Sciatic nerve (tissue), 2 donors: ENCODE data around the gene ZBTB9. TPM values are rescaled to one million over a fixed set of nuclear protein-coding genes. Genes with fewer than 3 reads are reported as not detected.

Experiments
- ATAC-seq: fragments of 200-7000 bp; cut with Tn5 transposase; one replicate; pipeline ENCODE4 v1.9.1; 2020; ENCODE audit warnings: mild to moderate bottlenecking, moderate library complexity
- DNase-seq: peaks from one replicate; pipeline ENCODE4 v3.0.0-alpha.2; 2020; ENCODE audit warnings: low spot score
- intact Hi-C: fragments of 100-400 bp; cut with DNase I; formaldehyde crosslinking; loops from one replicate; pipeline ENCODE4 v1.14.2; 2022
- total RNA-seq: library from RNA; stranded (reverse); fragmentation: NEBNext Ultra II Directional; extraction: Animal tissue kit (Norgen Biotek cat#: 25700); gene quantifications from one replicate; pipeline ENCODE4 v1.2.1, GENCODE V29; 2021
- donor health status: DM: no; HTN: no; CAD: no.
- donor health status: DM: no; HTN: no; CAD: no.

Gene ZBTB9
- total RNA-seq, 1 donor from 2014 or later, result 6.5 TPM

DNA sequence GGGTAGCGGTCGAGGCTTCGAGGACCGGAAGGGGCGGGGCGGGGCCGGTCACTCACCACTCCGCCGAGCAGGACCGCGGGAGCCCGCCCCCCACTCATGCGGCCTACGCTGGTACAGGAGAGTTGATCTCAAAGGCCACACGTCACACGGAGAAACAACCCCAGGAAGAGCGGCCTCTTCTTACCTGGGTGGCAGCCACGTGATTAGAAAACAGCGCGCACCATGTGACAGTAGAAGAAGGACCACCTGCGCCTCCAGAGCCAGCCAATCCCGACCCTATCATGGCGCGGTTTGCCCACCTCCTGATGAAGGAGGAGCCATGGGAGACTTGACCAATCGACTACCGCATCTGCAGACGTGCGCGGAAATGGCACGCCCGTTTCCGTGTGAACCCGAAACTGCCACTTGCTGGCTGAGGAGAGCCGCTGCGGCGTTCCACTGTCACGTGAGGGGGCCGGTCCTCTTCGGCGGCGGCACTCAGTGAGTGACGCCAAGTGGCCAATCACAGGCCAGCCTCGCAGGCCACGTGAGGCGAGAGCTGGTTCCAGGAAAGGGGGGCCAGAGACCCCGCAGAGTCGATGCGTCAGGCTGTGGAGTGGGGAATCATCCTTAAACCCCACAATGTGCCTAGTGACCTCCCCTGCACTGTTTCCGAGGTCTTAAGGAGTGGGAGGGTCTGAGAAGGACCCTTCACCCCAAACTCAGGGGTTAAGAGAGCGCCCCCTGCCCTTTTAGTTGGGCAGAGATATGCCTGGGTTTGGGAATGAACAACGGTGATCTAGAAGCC is 36.3 kb upstream of the ZBTB9 start, which contains the start of gene CUTA:
Gene CUTA, minus strand, starts transcription at position 205 of the 787 bp plus-strand sequence. Its CDS starts 107 bp downstream, at position 98.
- intact Hi-C loops, result no loop called here
- DNase-seq (peak; percentile 99), ATAC-seq (peak; percentile 96)

DNA sequence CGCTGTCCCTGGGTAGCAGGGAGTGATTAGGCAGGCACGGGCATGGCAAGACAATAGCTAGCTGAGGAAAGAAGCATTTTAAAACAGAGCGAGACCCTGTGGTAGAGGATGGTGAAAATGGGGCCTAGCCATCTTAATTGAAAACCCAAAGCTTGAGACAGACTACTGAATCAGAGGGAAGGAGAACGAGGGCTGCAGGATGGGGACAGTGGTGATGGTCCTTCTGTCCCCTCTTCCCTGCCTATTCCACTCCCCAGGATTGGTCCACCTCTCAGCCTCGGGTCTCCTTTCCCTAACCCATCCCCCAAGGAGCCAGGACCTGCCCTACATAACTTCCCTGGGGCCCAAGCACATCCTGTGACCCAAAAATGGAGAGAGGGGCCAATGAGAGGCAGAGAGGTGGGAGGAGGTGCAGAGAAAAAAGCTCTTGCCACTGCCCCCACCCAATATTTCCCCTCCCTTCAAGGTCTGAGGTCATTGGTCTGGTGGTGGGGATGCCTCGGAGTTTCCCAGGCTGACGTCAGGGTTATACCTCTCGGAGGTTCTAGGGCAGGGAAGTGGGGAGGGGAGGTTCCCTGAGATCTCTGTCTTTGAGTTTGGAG is 35.6 kb upstream of the ZBTB9 start:
- ATAC-seq (no peak), DNase-seq (peak; percentile 63)
- intact Hi-C loops, result no loop called here

DNA sequence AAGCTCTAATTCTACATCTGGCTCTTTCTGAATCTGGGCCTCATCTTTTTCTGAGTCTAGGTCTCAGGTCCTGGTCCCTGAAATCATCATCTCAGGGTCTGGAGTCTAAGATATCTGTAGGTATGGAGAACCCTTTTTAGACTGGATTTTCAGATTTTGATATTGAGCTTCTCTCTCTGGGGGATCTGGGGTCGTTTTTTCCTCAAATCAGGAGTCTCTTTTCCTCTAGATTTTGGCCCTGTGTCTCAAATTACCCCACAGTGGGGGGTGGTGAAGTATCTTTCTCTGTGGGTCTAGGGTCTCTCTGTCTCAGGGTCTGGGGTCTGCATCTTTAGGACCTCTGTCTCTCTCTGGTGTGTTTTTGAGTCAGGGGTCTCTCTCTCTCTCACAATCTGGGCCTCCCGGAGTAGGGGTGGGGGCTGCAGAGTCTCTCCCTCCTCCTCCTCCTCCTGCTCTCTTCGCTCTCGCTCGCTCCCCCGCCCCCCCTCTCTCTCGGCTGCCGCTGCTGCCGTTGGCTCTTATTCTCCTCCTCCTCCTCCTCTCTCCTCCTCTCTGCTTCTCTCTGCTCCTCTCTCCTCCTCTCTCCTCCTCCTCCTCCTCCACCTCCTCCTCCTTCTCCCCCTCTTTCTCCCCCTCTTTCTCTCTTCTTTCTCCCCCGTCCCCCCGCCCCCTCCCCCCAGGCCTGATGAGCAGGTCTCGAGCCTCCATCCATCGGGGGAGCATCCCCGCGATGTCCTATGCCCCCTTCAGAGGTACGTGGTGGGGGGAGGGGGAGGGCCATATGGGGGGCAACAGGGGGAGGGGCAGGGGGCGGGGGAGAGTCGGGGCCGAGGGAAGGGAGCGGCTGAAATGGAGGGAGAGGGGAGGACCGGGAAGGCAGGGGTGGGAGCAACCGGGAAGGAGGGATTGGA is 34.5 kb upstream of the ZBTB9 start, which contains the start of gene SYNGAP1:
Gene SYNGAP1, plus strand, starts transcription at position 486 of the 911 bp plus-strand sequence. Its CDS starts 200 bp downstream, at position 686.
- intact Hi-C loops, result no loop called here
- DNase-seq, result peak; percentile 88
- peak; percentile 43 for ATAC-seq

DNA sequence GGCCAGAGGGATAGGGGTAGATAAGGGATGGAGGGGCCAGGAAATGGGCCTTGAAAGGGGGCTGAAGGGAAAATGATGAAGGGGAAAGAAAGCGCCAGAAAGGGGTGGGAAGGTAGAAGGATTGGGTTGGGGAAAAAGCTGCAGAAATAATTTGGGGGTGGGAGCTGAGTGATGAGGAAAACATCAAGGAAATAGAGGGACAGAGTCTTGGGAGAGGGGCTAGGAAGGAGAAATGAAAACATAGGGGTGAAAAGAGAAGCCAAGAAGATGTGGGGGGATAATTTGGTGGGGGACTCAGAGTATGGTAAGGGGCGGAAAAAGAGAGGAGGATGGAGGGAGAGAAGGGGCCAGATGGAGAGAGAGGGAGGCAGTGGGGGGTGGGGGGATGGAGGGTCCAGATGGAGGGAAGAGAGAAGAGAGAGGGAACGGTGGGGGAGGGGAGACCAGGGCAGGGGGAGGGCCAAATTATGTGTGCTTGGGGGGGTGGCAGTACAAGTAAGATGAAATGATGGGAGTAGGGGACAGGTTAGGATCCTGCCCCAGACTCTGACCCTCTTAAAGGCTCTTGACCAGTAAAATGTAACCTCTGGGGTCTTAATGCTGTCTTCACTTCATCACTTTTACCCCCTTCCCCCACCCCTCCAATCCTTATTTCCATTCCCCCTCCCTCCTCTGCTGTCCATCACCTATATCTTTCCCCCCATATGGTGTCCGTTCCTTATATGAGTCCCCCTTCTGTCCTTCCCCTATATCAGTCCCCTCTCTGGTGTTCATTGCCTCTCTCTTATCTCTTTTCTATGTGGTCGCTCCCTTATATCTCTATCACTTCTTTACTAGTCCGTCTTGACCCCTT is 33.7 kb upstream of the ZBTB9 start:
- ATAC-seq (no peak), DNase-seq (no peak)
- intact Hi-C loops, result no loop called here

DNA sequence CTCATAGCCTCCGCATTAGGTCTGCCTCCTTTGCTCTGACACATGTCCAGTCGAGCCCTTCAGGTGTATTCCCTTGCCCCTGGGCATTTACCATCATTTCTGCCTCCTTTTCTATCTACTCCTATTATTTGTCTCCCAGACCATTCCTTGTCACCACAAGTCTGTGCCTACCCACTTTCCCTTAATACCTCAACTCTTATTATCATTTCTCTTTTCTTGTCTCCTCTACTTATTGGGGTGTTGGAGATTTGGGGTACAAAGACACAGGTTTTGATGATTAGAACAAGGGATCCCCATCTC is 33.1 kb upstream of the ZBTB9 start:
- intact Hi-C loops, result no loop called here
- ATAC-seq (no peak), DNase-seq (no peak)

DNA sequence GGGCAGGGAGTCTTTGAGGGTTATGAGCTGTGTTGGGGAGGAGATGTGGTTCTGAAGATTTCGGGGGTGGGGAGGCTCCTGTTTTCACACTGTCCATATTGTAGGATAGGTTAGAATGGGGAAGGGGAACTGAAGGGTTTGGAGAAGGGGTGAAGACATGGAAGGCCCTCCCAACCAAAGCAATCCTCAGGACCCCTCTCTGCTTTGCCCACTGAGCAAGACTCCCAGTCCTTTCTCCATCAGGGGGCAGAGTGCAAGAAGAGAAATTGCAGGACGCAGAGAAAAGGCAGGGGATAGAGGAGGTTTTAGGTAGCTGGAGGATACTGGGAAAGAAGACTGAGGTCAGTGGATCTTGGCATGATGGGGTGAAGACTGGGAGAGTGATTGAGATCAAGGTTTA is 30.6 kb upstream of the ZBTB9 start:
- DNase-seq (no peak), ATAC-seq (no peak)
- intact Hi-C loops, result no loop called here

DNA sequence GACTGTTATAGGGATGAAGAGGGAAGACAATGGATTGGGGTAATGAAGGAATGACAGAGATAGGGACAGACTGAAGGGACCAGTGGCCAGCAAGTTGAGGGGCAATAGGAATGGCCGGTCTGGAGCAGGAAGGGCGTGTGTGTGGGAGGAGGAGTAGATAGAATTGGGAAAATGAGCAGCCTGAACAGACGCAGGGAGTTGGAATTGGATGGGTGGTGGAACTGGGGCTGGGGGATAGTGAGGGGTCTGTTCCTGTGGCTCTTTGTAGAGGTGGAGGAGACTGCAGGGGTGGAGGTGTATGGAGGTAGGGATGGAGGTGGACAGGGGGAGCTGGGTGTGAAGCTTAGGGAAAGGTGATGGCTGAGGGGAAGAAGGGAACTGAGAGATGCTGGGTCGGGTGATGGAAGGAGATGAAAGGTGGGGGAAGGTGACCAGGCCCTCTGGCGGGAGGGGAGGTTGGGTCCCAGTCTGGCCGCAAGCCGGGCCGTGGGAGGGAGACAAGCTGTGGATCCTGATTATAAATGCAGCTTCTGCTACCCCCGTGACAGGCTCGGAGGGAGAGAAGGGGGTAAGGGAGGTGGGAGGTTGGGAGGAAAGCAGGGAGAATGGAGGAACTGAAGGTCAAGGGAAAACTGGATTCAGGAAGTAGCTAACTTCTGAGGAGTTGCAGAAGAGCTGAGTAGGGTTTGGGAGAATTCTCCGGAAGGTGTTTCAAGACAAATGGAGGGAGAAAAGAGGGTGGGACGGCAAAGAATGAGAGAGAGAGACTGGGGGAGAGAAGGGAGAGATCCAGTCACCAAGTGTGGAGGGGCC is 29.3 kb upstream of the ZBTB9 start:
- ATAC-seq (no peak), DNase-seq (no peak)
- intact Hi-C loops, result no loop called here

DNA sequence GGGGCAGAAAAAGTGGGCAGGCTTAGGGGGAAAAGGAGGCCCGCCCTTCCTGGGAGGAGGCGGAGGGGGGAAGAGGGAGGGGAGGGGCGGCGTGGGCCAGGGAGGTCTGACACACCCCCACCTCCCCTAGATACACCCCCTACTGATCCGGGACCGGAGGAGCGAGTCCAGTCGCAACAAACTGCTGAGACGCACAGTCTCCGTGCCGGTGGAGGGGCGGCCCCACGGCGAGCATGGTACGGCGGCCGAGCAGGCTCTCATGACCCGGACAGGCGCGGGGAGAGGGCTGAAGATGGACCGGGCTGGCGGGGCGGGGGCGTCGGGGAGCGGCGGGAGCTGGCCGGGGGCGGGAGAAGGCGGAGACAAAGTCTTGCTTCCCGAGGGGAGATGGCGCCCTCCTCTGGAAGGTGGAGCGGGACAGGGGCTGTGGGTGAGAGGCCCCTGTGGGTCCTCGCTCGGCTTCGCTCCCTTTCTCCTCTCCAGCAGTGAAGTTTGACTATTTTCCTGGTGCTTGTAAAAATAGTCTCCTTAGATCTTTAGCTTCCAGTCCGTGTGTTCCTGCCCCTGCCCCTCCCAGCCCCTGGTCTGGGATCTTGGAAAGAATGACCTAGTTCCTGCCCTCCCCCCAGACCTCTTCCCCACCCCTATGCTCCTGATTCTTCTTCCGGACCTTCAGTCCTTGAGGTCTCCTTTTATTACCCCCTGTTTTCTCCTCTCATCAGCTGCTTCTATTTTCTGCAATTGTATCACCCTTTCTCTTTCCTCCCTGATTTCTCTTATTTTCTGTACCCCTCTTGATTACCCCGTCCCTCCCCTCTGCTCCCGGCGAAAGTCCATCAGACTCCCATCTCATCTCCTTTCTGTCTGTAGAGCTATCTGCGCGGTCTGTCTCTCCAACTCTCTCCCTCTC is 28.5 kb upstream of the ZBTB9 start:
- intact Hi-C loops, result no loop called here
- peak; percentile 84 for ATAC-seq

DNA sequence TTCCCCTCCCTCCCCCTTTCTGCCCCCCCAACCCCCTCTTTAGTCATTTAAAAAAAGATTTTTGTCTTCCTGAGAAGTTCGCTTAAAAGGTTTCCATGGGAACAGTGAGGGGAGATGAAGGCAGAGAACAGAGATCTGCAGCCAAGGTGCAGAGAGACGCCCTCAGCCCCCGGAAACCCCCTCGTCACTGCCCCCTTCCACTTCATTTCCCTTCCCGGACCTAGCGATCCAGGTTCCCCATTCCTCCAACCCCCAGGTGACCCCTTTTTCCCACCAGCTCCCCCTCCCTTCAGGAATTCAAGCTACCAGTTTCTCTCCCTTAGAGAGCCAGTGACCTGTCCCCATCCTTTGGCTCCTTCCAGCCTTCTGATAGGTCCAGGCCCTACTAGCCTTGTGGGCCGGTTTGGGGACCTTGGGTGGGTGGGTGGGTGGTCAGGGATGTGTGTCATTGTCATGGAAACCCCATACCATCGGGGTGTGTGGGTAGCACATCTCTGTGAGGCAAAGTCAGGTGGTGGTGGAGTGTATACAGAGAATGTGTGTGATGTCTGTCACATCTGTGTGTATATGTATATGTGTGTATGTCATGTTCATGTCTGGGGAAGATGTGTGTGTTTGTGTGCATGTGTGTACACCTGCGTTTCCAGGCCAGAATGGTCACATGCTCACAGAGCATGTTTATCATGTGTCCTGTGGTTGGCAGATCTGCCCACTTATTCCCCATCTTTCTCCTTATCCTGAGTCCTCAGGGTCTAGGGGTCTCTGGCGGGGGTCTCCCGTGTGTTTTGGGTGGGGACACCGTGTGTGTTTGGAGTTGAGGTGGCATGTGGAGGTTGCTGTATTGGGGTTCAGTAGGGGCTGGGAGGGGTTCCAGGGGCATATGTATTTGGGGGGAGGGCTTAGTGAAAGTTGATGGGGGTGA is 27.5 kb upstream of the ZBTB9 start:
- DNase-seq (no peak), ATAC-seq (no peak)
- intact Hi-C loops, result no loop called here

More for the DNA sequence above, 28.5 kb upstream of the ZBTB9 start:
- peak; percentile 95 for DNase-seq

DNA sequence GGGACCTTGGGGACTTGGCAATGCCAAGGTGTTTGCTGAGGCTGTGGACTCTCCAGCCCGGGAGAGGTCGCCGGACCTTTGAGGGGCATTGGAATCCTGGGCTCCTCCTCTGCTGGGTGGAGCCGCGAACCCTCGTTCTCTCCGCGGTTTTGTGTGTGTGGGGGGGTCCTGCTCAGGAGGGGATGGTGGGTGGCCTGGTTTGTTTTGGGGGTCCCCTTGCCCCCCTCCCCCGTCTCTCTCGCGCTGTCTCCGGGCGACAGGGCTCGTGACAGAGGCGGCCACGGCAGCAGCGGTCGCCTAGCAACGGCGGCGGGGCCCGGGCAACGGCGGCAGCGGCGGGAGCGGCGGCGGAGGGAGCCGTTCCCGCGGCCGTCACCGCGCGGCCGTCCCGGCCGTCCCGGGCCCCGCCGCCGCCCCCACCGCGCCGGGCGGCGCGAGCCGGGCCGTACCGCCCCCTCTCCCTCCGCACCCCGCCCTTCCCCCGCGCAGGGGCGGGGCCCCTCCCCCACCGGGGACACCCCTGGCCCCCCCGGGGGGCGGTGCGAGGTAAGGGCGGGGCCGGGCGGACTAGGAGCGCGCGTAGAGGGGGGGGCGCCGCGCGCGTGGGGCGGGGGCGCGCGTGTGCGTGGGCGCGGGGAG is 26.7 kb upstream of the ZBTB9 start:
- intact Hi-C loops, result no loop called here
- peak; percentile 4 for ATAC-seq
- DNase-seq, result peak; percentile 83

DNA sequence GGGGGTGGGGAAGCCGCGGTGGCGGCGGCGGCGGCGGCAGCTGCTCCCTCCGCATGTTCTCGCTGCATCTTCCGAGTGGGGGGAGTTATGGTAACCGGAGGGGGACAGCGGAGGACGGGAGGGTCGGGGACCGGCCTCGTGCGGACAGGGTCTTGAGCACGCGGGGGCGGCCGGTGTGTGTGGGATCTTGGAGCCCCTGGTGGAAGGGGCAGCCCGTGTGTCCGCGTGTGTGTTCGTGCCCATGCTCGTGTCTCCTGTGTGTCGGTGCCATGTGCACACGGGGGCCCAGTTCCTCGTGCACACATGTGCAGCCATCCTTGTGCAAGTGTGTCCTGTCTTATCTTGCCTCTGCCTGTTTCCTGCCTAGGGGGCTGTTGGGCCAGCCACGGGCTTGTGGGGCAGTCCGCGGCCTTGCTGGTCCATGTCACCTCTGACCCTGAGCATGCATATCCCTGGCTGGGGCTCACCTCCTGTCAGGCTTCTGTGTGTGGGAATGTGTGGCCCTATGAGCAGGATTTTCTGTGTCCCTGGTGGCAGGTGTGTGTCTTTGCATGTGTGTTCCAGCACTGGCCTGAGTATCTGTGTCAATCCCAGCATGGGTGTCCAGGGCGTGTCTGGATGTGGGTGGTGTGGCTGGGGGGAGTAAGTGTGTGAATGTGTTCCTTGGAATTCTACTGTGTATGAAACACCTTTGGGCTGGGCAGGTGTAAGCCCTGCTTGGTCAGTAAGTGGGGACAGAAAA is 26.0 kb upstream of the ZBTB9 start:
- intact Hi-C loops, result no loop called here
- DNase-seq (no peak), ATAC-seq (no peak)

DNA sequence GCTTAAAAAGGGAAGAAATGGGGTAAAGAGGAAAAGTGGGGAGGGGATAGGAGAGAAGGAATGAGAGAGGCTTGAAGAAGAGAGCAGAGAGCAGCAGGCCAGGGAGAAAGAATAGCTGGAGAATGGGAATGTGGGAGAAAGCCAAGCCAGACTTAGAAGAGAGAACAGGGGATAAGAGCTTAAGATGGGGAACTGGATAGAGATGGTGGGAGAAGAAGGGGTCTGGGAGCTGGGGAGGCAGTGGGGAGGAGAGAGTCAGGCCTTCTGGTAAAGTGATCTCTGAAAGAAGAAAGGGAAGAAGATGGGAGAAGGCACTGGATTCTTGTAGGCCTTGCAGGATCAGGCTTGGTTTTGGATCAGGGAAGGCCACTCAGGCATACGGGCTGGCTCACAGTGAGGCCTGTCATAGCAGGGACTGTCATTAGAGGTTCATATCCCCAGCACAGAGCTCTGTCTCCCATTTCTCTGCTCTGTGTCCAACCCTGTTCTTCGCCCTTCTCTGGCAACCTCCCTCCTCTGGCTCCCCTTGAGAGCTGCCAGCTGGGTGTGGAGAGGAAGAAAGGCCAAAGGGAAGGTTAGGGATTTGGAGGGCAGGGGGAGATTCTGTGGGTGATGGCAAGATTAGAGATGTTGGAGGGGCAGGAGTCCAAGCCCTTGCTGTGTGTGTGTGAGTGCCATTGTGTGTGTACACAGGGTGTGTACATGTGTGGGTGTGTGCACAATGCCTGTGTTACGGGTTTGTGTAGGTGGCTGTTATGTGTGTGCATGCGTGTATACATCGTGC is 25.2 kb upstream of the ZBTB9 start:
- intact Hi-C loops, result no loop called here
- ATAC-seq, result no peak
- no peak for DNase-seq

DNA sequence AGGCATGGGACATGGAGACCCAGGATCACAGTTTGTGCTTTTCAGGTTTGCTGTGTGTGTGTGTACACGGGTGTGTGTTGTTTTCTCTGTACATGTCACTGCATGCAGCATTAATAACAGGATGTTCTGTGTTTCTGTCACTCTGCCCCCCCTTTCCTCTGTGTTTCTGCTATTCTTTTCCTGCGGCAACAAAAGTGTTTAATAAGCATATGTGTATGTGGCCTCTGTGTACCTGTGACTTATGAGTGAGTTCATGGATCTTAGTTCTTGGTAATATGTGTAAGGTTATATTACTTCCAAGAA is 24.7 kb upstream of the ZBTB9 start:
- ATAC-seq, result no peak

DNA sequence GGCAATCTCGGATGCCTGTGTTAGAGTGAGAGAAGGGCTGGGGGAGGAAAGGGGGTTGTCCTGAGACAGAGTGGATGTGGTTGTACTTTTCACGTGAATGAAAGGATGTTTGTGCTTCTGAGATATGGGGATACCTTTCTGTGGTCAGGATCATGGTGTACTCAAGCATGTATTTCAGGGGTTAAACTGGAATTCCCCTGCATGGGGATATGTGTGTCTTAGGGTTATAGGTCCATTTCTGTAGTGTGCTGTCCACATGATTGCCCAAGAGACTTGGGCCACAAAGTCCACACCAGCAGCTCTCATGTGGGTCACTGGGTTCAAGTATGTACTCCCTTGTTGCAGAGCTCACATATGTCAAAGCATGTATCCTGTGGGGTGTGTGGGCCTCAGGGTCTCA is 24.0 kb upstream of the ZBTB9 start:
- intact Hi-C loops, result no loop called here
- ATAC-seq (no peak), DNase-seq (no peak)

More for the DNA sequence above, 24.7 kb upstream of the ZBTB9 start:
- intact Hi-C loops, result no loop called here
- DNase-seq, result no peak
